Measurements from ENCODE around the gene NEGR1. TPM values are rescaled to one million over a fixed set of nuclear protein-coding genes. Genes with fewer than 3 reads are reported as not detected.
A peak's percentile ranks its signal among the peaks of the same experiment; 100 is the strongest.

The NEGR1 gene
- total RNA-seq: not detected

DNA sequence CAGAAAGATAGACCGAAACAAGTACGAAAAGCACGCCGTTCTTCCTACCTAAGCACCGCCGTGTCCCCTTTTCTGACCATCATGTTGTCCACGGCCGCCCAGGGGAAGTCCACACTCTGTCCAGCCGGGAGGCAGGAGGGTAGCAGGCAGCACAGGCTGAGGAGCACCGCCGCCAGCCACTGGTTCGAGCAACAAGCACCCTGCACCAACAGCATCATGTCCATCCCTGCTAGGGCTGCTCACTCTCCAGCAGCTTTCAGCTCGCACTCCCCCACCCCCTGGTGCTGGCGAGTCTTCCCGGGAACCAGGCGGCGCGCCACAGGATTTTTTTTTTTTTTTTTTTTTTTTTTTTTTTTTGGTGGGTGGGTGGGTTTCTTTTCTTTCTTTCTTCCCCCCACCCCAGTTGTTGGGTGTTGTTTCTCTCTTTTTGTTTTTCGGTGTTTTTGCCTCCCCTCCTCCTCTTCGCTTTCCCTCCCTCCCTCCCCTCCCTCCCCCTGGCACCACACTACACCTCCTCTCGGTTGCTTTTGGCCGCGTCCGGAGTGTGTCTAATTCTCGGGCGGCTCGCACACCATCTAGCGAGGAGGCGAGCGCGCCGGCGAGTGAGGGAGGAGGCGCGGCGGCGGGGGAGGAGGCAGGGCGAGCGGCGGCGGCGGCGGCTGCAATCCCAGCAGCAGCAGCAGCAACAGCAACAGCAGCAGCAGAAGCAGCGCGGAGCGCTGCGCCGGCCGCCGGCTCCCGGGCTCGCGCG, at the start of gene NEGR1:
Gene NEGR1, minus strand, starts transcription at position 269 of the 751 bp plus-strand sequence.
- CTCF ChIA-PET: no interaction called here
- no peak within 1 kb of the TSS for H3K27ac Mint-ChIP-seq
- no peaks in the 10 kb centered on the region for H3K9me3 Mint-ChIP-seq
- intact Hi-C loops (cut with micrococcal nuclease): loop anchor here (5.0 kb wide), 1 partner anchor 1870 kb away; the partner anchor contains the start of gene CTH
- peak within 1 kb of the TSS; percentile 65 for H3K4me3 Mint-ChIP-seq
- H3K27me3 Mint-ChIP-seq (ENCODE audit: low read depth): peaks cover 29% of the 10 kb centered on the region
- DNase-seq: peak; percentile 56
- peaks cover 17% of the 10 kb centered on the region for H3K4me1 Mint-ChIP-seq (ENCODE audit: low read depth)
- H3K36me3 Mint-ChIP-seq (ENCODE audit: low read depth): no peaks in the 10 kb centered on the region

DNA sequence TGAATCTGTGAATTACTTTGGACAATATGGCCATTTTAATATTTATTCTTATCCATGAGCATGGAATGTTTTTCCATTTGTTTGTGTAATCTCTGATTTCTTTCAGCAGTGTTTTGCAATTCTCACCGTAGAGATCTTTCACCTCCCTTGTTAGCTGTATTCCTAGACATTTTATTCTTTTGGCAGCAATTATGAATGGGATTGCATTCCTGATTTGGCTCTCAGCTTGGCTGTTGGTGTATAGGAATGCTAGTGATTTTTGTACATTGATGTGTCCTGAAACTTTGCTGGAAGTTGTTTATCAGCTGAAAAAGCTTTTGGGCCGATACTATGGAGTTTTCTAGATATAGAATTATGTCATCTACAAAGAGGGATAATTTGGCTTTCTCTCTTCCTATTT, 44.2 kb upstream of the NEGR1 start:
- no peaks in the 10 kb centered on the region for H3K4me1 Mint-ChIP-seq (ENCODE audit: low read depth)
- no peaks in the 10 kb centered on the region for H3K9me3 Mint-ChIP-seq
- no peak overlapping the region for H3K4me3 Mint-ChIP-seq
- no peak overlapping the region for H3K27ac Mint-ChIP-seq
- CTCF ChIA-PET: no interaction called here
- intact Hi-C loops (cut with micrococcal nuclease): no loop called here
- H3K36me3 Mint-ChIP-seq (ENCODE audit: low read depth): no peaks in the 10 kb centered on the region
- H3K27me3 Mint-ChIP-seq (ENCODE audit: low read depth): no peaks in the 10 kb centered on the region
- DNase-seq: no peak

DNA sequence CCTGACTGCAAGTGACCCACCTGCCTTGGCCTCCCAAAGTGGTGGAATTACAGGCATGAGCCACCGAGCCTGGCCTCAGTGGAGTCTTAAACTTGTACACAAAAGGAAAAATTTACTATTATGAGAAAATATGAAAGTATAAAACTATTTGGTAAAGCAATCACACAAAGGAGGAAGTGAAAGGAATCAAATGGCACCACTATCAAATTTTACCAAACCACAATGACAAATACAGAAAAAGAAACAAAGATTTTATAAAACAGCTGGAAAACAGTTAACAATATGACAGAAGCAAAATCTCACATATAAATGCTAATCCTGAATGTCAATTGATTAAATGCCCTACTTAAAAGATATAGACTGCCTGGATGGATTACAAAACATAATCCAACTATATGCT, 42.1 kb upstream of the NEGR1 start:
- H3K36me3 Mint-ChIP-seq (ENCODE audit: low read depth): no peaks in the 10 kb centered on the region
- no peaks in the 10 kb centered on the region for H3K9me3 Mint-ChIP-seq
- CTCF ChIA-PET: no interaction called here
- H3K27ac Mint-ChIP-seq: no peak overlapping the region
- H3K4me3 Mint-ChIP-seq: no peak overlapping the region
- no peaks in the 10 kb centered on the region for H3K4me1 Mint-ChIP-seq (ENCODE audit: low read depth)
- intact Hi-C loops (cut with micrococcal nuclease): no loop called here
- H3K27me3 Mint-ChIP-seq (ENCODE audit: low read depth): no peaks in the 10 kb centered on the region
- no peak for DNase-seq

DNA sequence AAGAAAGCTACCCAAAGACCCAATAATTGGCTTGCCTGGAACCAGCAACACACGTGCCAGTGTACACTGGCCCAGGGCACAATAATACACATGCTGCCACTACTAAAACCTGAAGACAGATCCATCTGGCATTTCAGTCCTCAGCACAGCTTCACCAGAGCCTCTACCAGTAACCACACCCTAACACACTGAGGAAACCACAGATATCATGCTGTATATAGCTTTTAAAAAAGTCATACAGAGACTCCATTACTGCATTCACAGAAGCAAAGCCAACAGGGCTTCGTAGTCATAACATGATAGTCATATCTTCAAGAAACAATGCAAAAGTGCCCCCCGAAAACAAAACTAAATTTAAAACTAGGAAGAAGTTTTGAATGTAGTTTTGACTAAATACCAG, 40.6 kb upstream of the NEGR1 start:
- Mint-ChIP-seq H3K27ac (no peak overlapping the region), H3K4me3 (no peak overlapping the region), H3K9me3 (no peaks in the 10 kb centered on the region), H3K36me3 (ENCODE audit: low read depth) (no peaks in the 10 kb centered on the region), H3K27me3 (ENCODE audit: low read depth) (no peaks in the 10 kb centered on the region), H3K4me1 (ENCODE audit: low read depth) (no peaks in the 10 kb centered on the region)
- CTCF ChIA-PET: no interaction called here
- intact Hi-C loops (cut with micrococcal nuclease): no loop called here
- no peak for DNase-seq

DNA sequence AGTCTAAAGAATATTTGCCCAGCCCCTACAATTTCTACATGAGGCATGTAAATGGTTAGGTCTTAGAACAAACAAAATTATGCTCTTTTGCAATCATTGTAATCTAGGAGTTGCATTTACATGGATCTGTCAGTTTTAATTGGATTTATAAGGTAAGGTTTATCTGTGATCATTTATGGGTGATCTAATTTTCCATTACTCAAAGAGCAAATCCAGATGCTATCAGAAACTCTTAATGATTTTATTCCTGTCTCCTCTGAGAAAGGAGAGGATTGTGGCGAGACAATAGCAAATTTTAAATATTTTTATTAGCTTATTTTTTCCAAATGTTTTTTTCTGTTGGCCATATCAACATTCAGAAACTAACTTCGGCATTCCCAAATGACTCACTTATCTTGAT, 14.2 kb upstream of the NEGR1 start:
- no peaks in the 10 kb centered on the region for H3K36me3 Mint-ChIP-seq (ENCODE audit: low read depth)
- no peak overlapping the region for H3K4me3 Mint-ChIP-seq
- no peaks in the 10 kb centered on the region for H3K27me3 Mint-ChIP-seq (ENCODE audit: low read depth)
- H3K9me3 Mint-ChIP-seq: no peaks in the 10 kb centered on the region
- no peak overlapping the region for H3K27ac Mint-ChIP-seq
- CTCF ChIA-PET: no interaction called here
- no peak for DNase-seq
- H3K4me1 Mint-ChIP-seq (ENCODE audit: low read depth): no peaks in the 10 kb centered on the region
- intact Hi-C loops (cut with micrococcal nuclease): no loop called here

DNA sequence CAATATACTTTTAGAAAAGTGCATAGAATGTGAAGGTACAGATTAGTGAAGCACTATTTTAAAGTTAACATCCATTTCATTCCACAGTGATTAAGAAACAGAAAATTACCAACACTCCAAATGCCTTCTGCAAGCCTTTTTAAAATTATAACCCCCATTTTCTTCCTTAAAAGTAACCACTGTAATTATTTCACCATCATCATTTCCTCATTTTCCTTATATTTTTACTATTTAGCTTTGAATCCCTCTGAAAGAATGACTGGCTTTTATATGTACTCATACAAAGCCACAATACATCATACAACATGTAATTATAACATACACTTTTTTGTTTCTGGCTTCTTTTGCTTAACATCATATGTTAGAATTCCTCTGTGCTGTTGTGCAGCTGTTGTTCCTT, 6.5 kb upstream of the NEGR1 start:
- peaks cover 6% of the 10 kb centered on the region for H3K27me3 Mint-ChIP-seq (ENCODE audit: low read depth)
- CTCF ChIA-PET: no interaction called here
- H3K4me3 Mint-ChIP-seq: no peak overlapping the region
- intact Hi-C loops (cut with micrococcal nuclease): no loop called here
- no peak for DNase-seq
- no peak overlapping the region for H3K27ac Mint-ChIP-seq
- no peaks in the 10 kb centered on the region for H3K36me3 Mint-ChIP-seq (ENCODE audit: low read depth)
- H3K9me3 Mint-ChIP-seq: no peaks in the 10 kb centered on the region
- no peaks in the 10 kb centered on the region for H3K4me1 Mint-ChIP-seq (ENCODE audit: low read depth)

DNA sequence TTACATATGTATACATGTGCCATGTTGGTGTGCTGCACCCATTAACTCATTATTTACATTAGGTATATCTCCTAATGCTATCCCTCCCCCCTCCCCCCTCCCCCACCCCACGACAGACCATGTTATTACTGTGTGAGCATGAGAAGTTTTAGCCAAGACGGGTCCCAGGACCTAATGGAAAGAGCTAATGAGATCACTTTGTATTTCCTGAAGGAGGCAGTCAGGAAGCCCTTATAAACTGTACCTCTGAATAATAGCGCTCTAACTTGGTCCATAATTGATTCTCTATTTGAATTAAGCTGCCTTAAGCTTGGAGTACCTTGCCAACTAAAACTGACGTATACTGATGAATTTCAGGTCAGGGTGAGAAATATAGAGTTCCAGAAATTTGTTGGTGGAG, 4.1 kb upstream of the NEGR1 start:
- Mint-ChIP-seq H3K27me3 (ENCODE audit: low read depth) (peaks cover 16% of the 10 kb centered on the region), H3K36me3 (ENCODE audit: low read depth) (no peaks in the 10 kb centered on the region), H3K4me3 (no peak overlapping the region), H3K27ac (no peak overlapping the region), H3K4me1 (ENCODE audit: low read depth) (peaks cover 10% of the 10 kb centered on the region), H3K9me3 (no peaks in the 10 kb centered on the region)
- CTCF ChIA-PET: interaction anchor here (1.3 kb wide), 1 partner anchor 30 kb away, joined by 3 read pairs; no protein-coding TSS in a partner anchor
- DNase-seq: no peak
- intact Hi-C loops (cut with micrococcal nuclease): no loop called here

DNA sequence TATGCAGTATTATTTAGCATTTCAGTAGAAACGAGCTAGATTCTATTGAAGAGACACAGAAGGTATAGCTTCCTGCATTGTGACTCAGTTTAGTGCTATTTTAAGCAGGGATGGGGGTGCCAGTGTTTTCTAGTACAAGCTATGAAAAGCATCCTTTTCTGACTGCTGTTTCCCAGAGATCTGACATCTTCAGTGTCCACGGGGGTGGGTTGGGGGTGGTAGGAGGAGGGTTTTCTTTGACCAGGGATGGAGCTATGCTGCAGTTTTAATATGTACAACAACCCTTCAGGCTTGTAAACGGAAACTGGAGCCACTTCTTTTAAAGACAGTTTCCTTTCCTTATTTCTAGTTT, 2.7 kb upstream of the NEGR1 start:
- intact Hi-C loops (cut with micrococcal nuclease): loop anchor here (2.0 kb wide), 1 partner anchor 1204 kb away; the partner anchor contains the start of gene ZRANB2
- no peak for DNase-seq
- Mint-ChIP-seq H3K36me3 (ENCODE audit: low read depth) (no peaks in the 10 kb centered on the region), H3K27ac (no peak overlapping the region), H3K4me3 (no peak overlapping the region), H3K9me3 (no peaks in the 10 kb centered on the region), H3K4me1 (ENCODE audit: low read depth) (peaks cover 15% of the 10 kb centered on the region), H3K27me3 (ENCODE audit: low read depth) (peaks cover 27% of the 10 kb centered on the region)
- CTCF ChIA-PET: no interaction called here

DNA sequence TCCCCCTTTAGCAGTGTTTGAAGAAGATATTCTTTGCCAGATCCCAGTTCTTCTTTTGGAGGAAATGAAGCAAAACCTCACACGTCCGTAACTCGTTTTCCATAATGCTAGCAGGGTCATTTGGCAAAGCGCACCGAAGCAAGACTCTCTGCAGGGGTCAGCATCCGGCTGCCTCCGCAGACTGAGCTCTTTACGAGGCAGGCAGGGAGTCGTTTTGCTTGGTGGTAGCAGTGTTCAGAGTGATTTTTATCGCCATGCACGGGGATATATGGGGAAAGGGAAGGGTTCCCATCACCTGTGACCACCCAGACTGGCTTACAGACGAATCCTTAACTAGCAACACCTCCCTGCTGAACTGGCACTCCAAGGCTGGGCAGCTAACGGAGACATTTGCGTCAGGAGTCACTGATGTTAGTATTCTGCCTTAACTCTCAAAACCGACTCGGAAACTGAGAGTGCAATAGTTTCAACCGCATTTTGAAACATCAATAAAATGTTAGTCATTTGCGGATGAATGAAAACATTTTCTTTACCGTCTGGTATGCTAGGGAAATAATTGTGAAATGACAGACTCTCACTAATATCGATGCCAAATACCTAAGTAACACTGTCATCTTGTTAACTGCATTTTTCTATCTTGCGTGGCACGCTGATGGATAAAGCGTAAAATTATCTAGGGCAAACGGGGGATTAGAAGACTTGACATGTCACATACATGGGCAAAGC, 2.2 kb upstream of the NEGR1 start:
- peak; percentile 74 for DNase-seq
- Mint-ChIP-seq H3K27me3 (ENCODE audit: low read depth) (peaks cover 28% of the 10 kb centered on the region), H3K4me3 (no peak overlapping the region), H3K27ac (no peak overlapping the region), H3K9me3 (no peaks in the 10 kb centered on the region), H3K36me3 (ENCODE audit: low read depth) (no peaks in the 10 kb centered on the region), H3K4me1 (ENCODE audit: low read depth) (peaks cover 15% of the 10 kb centered on the region)
- intact Hi-C loops (cut with micrococcal nuclease): loop anchor here (1.0 to 5.0 kb wide), 4 partner anchors 101 to 1914 kb away; partner anchors contain the start of genes CTH, FPGT, LRRIQ3 and ZRANB2
- CTCF ChIA-PET: no interaction called here

DNA sequence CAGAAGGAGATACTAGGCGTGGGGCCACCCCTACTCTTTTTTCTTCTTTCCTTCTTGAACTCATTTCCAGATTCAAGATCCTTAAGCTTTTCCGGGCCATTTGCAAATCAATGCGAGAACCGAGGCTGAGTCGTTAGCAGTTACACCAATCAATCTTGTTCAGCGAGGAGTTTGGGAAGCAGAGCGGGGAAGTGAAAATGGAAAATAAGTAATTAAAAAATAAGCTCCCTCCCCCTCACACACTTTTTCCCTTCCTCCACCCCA, 1.7 kb upstream of the NEGR1 start:
- Mint-ChIP-seq H3K36me3 (ENCODE audit: low read depth) (no peaks in the 10 kb centered on the region), H3K4me1 (ENCODE audit: low read depth) (peaks cover 15% of the 10 kb centered on the region), H3K4me3 (no peak overlapping the region), H3K9me3 (no peaks in the 10 kb centered on the region), H3K27ac (no peak overlapping the region), H3K27me3 (ENCODE audit: low read depth) (peaks cover 30% of the 10 kb centered on the region)
- DNase-seq: no peak
- CTCF ChIA-PET: no interaction called here
- intact Hi-C loops (cut with micrococcal nuclease): loop anchor here (1.0 to 5.0 kb wide), 4 partner anchors 101 to 1914 kb away; partner anchors contain the start of genes CTH, FPGT, LRRIQ3 and ZRANB2

DNA sequence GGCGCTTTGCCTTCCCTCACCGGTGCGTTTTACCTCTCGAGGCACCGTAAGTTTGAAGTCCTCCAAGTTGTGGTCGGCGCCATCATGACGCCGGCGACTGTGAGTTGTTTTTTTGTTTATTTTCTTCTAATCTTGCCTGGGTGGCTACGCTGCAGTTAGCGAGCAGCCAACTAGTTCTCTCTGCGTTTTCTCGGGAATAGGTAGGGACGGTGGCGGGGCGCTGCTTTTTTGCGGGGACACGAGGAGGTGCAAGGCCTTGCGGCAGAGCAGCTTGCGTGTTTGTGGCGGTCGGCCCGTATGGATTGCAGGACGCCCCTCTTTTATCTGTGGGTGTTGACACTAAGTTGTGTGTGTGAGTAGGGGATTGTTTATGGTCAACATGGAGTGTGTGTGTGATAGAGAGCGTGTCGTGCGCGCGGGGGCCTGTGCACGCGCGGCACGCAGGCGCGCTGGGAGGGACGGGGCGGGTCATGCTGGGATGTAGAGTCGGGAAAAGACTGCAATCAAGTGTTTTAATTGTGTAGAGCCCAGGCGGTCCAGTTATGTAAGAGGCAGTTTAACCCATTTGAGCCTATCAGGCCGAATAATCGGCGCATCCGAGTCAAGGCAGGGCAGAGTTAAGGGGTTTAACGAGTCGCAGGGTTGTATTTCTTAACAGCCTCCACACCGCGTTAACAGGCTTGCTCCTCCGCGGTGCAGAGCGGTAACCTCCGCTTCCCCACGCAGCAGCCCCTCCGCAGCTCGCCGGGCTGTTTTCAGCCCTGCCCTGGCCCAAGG, 1.2 kb upstream of the NEGR1 start:
- no peak overlapping the region for H3K27ac Mint-ChIP-seq
- intact Hi-C loops (cut with micrococcal nuclease): loop anchor here (1.0 to 5.0 kb wide), 4 partner anchors 100 to 1915 kb away; partner anchors contain the start of genes CTH, FPGT, LRRIQ3 and ZRANB2
- H3K4me3 Mint-ChIP-seq: no peak overlapping the region
- H3K9me3 Mint-ChIP-seq: no peaks in the 10 kb centered on the region
- DNase-seq: peak; percentile 31
- H3K27me3 Mint-ChIP-seq (ENCODE audit: low read depth): peaks cover 29% of the 10 kb centered on the region
- H3K36me3 Mint-ChIP-seq (ENCODE audit: low read depth): no peaks in the 10 kb centered on the region
- peaks cover 16% of the 10 kb centered on the region for H3K4me1 Mint-ChIP-seq (ENCODE audit: low read depth)
- CTCF ChIA-PET: no interaction called here

DNA sequence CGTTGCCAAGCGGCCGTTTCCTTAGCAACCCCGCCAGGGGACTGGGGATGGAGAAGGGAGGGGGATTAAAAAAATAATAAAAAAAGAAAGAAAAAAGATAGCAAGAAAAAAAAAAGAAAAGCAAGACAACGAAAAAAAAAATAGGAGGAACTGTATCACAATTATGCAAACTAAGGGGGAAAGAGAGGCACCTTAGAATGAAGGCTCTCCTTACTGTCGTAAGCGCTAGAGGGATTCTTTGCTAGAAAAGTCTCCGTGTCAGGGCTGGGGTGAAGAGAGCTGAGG, 625 bp upstream of the NEGR1 start:
- intact Hi-C loops (cut with micrococcal nuclease): loop anchor here (5.0 kb wide), 1 partner anchor 1871 kb away; the partner anchor contains the start of gene CTH
- Mint-ChIP-seq H3K36me3 (ENCODE audit: low read depth) (no peaks in the 10 kb centered on the region), H3K4me3 (no peak overlapping the region), H3K4me1 (ENCODE audit: low read depth) (peaks cover 17% of the 10 kb centered on the region), H3K27me3 (ENCODE audit: low read depth) (peaks cover 29% of the 10 kb centered on the region), H3K9me3 (no peaks in the 10 kb centered on the region), H3K27ac (no peak overlapping the region)
- no peak for DNase-seq
- CTCF ChIA-PET: no interaction called here

Measured in activated naive CD4-positive, alpha-beta T cell treated with anti-CD3 and anti-CD28 coated beads for 36 hours (primary cell).